Measurements from ENCODE around the gene RPTOR.
"Not testable (repeated sequence)": the region's sequence is repeated elsewhere in the genome, so short reads cannot be mapped to it uniquely, and the experiment has no call there.

The RPTOR gene

DNA sequence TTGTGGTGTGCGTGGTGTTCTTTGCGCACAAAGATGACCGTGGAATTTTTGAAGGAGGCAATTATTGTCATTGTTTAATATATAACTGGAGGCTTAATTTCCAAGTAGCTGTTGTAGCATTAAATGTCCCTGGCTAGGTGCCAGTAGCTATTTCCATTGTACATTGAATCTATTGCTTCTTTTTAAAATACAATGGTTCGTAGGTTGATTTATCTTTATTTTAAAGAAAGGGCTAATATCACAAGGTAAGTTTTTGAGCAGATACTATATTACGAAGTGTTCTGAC lies 127.1 kb downstream of the RPTOR start:
- DNase-seq: no peak

DNA sequence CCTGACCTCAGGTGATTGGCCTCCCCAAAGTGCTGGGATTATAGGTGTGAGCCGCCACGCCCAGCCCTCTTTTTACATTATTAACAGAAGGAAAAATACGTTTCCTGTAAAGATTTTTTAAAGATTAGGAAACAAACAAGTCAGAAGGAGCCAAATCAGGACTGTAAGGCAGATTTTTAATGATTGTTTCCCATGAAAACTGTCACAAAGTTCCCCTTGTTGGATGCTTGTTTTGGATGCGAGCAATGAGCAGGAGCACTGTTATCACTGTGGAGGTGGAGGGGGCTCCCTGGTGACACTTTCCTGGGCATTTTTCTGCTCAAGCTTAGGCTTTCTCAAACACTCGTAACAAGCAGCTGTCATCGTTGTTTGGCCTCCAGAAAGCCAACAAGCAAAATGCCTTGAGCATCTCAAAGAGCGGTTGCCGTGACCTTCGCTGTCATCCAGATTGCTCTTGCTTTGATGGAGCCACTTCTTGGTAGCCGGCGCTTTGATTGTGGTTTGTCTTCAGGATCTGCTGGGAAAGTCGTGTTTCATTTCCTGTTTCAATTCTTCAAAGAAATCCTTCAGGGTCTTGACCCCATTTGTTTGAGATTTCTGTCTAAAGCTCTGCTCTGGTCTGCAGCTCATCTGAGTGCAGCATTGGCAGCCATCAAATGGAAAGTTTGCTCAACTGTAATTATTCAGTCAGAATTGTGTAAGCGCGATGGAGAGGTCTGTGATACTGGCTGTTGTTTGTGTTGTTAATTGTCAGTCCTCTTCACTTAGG lies 128.7 kb downstream of the RPTOR start:
- peak; percentile 21 for DNase-seq

DNA sequence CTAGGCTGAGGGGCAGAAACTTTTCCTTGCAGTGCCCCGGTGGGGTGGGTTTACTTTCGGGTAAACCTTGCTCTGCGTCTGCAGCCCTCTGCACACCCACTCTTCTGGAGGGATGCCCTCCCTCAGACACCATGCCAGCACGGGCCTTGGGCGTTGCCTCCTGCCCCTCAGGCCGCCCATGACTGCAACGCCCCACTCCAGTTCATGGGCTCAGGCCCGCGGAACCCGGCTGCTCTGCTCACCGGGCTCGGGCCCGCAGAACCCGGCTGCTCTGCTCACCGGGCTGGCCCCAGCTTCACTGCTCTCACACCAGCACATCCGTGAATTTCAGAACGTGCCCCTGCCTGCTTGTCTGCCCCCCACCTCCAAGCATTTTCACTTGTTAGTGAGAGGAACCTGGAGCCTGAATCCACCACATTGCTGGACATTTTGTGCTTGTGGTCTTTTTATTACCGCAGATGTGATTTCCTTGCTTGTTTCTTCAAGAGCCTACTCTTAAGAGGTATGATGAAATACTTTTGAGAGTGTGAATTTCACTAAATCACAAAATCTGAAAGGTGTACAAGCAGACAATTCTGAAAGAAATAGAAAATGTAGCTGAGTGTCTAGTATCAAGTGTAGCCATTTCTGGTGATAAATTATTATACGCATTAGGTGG lies 130.9 kb downstream of the RPTOR start:
- no peak for DNase-seq

DNA sequence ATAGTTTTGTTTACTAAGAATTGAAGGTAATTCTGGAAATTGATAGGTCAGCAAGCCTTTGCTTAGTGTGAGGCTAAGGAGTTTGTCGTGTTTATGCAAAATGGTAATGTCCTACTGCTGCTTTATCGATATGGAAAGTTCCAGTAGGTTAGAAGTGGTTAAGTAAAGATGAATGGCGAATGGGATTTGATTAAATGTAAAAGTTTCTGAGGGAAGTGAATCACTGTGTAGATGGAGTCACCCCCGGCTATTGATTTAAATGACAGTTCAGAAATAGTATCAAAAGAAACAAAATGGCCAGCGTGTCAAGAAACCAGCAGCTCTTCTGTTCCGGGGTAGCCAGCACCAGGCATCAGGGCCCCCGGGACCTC lies 131.4 kb downstream of the RPTOR start:
- DNase-seq: no peak

DNA sequence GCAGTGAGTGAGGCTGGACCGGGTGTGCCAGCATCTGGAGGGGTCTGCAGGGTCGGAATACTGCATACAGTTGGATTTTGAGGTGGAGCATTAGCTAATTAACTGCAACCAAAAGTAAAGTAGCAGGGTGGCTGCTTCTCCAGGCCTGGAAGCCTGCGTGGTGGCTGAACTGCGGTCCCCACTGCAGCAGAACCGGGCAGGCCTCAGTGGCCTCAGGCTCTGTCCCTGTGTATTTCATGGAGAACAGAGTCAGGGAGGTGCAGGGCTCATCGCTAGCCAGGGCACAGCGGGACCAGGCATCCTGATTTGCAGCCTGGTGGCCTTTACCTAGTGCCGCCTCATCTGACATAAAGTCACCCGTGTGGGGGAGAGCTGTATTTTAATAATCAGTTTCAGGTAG lies 131.9 kb downstream of the RPTOR start:
- DNase-seq: no peak

DNA sequence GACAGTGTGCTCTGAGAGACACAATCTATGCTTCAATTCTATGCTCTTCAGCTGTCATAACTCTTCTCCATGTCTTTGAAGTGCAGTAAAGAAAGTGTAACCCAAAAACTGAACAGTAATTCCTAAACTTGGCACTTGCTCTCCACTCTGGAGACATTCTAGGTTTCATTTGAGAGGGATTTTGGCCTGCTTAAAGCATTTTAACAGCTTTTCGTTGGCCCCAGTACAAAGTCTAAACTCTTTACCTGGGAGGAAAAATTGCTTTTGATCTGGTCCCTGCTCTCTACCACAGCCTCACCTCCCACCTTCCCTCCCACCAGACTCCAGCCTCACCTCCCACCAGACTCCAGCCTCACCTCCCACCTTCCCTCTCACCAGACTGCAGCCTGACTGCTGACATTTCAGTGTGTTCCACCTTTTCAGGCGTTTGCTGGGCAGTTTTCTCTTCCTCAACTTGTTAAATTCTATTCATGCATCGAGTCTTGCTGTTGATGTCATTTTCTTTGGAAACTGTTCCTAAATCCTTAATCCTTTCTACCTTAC lies 132.6 kb downstream of the RPTOR start:
- DNase-seq: no peak

DNA sequence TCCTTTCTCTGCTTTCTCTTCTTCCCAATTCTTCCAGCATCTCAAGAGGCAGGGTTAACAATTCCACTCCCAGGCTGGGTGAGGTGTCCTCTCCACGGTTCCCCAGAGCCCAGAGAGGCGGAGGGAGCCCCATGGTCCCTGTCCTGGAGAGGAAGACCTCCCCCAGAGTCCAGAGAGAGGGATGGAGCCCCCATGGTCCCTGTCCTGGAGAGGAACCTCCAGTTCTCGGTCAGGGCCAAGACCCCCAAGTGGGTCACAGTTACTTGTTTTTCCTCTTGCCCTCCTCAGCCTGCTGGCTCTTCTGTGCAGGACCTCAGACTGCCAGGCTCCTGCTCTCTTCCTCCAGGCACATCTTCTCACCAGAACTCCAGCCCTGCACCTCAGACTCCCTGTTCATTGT lies 135.2 kb downstream of the RPTOR start:
- no peak for DNase-seq

DNA sequence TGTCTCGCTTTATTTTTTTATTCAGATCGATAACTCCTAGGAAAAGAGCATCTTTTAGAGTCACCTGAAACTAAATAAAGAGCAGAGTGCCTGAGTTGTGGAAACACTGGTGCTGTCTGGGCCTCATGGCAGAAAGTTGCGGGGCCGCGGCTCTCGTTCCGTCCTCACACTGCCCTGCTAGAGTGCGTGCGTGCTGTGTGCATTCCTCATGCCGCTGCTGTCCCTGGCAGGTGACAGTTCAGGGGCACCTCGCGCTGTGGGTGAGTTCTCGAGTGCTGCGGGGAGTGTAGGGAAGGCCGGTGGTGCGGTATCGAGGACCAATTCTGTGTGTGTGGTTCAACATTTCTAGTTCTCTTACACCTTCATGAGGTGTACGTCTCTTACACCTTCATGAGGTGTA lies 136.6 kb downstream of the RPTOR start:
- no peak for DNase-seq

DNA sequence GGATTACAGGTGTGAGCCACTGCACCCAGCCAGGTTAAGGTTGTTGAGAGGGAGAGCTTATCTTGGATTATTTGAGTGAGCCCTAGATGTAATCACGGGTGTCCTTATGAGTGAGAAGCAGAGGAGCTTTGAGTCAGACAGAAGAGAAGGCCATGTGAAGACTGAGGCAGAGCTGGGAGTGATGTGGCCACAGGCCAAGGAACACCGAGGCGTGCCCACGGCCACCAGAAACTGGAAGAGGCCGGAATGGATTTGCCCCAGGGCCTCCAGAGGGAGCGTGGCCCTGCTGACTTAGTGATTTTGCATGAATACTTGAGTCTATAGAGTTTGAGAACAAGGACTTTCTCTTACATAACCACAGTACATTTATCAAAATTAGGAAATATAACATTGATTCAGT lies 137.7 kb downstream of the RPTOR start:
- DNase-seq: no peak

DNA sequence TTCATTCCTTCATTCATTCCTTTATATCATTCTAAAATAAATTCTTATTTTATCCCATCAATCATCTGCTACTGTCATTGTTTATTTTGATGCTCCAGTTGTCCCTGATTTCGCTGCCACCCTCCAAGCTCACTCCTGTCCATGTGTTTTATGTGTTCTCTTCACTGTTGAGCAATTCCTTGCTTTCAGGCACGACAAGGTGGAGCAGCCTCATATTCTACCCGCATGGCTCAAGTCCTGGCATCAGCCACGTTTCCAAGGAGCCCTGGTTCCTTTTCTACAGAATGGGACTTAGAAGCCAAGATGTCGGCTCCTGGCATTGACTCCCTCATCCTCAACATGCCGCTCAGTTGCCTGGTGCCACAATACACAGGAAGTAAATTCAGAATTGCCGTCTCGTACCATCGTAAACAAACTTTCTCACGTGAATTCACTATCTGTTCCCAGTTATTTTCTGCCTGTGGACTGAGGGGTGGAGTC lies 139.0 kb downstream of the RPTOR start:
- no peak for DNase-seq

DNA sequence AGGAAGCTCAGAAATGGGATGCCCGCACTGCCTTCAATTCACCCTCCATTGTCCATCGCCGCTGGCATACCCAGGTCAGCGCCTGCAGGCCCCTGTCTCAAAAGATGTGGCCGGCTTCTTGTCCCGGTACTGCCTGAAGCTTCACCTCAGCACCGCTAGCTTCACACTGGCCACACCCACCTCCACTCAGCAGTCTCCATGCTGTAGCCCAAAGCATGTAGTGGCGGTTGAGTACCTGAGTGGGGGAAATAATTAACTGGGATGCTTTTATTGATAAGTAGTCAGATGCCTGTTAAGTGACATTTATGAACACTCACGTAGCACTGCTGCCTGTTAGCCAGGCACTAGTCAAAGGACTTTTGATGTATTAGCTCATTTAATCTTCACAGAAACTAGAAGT lies 143.2 kb downstream of the RPTOR start:
- no peak for DNase-seq

DNA sequence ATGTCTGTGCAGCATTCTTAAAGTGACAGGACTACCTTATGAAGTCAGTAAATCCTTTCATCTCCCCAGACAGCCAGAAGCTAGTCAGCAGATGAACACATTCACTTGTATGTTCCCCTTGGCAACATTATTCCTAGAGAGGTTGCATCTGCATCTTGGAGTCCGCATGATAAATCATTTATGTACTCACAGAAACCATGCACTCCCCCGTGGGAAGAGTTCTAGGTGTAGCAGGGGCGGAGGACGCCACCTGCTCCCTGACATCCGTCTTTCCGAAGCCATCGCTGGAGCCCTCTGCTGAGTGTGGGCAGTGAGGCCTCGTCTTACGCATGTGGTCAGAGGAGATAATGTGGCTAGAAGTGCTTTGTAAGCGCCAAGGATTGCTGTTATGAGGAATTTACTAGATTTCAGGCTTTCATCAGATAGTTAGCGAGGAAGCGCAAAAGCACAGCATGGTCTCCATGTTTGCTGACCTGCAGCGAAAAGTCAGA lies 144.5 kb downstream of the RPTOR start:
- no peak for DNase-seq

DNA sequence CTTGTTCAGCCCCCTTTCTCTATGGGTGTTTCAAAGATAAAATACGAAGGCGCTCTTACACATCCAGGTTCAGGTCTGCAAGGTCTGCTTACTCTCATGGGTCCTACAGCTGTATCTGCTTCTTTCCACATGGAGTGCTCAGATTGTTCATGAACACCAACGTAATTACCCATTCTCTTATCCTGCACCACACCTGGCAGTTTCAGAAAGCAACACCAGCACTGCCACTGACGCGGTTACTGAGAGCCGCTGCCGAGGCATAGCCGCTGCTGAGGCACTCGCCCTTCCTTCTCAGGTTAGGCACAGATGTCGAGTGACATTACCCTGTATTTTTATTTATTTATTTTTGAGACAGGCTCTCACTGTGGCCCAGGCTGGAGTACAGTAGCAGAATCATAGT lies 147.1 kb downstream of the RPTOR start:
- no peak for DNase-seq

DNA sequence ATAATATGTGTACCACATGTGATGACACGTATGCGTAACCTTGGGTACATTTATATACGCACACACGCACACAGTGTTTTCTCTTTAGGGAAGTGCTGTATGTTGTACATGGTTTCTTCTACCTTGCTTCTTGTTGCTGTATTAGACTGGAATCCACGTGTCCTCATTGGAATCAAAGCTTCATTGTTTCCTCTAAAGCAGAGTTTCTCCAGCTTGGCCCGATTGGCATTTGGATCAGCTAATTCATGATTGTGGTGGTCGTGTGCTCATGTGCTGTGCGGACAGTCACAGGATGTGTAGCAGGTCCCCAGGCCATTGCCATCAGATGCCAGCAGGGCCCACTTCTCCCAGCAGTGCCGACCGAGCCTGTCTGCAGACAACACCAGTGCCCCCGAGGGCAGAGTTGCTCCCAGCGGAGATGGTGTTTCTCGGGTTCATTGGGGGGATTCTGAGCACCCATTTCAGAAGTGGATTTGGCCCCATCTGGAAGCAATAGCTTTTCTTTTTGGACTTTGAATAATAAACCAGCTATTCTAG lies 148.4 kb downstream of the RPTOR start:
- no peak for DNase-seq

DNA sequence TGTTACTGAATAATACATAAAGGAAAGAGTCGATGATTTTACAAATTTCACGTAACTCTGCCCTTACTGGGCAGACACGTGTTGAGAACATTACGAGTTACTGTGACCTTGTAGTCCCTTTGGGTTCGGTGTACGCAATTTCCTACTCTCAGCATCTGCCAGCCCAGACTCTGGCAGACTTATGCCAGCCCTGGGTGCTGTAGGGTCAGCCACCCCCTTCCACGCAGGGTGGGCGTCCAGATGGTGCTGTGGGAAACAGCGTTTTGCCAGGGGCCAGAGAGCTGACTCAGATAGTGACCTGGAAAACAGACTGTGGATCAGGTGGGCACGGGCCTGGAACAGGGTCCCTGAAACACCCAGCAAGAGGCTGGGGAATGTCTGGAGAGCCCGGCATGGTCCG lies 148.9 kb downstream of the RPTOR start:
- no peak for DNase-seq

DNA sequence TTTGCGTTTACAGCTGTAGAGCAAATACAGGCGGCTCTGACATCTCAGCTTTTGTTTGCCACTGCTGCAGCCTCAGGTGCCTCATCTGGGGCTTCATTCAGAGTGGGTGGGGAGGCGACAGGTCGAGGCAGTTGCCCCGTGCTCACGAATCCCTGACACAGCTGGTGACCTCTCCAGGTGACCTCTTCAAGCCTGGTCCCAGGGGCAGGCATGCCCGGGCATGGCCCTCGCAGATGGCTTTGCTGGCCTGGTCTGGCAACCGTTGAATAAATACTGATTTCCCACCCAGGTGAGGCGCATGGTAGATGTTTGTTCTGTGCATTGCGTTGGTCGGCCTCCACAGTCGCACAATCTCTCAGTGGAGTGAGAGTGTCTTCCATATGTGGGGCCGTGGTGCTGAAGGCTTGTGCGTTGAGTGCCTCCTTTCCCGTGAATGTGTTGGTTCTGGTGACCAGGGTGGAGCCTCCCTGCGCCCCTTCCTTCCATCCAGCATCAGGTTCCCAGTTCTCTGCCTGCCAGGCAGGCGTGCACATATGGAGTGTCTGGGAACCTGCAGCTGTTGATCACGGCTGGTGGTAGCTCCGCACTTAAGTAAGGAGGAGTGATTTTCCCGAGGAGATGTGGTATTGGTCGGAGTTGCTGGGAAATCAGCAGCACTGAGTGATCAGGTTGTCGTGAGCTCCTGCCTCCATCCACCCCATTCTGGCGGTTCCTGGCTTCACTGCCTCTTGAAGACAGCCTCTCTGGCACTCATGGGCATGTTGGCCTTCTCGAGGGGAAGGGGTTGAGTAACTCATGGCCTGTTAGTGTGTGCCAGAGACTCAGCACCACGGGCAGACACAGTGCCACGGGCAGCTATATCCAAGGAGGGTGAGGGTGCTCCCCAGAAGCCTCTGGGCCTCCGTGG lies 149.7 kb downstream of the RPTOR start:
- no peak for DNase-seq

DNA sequence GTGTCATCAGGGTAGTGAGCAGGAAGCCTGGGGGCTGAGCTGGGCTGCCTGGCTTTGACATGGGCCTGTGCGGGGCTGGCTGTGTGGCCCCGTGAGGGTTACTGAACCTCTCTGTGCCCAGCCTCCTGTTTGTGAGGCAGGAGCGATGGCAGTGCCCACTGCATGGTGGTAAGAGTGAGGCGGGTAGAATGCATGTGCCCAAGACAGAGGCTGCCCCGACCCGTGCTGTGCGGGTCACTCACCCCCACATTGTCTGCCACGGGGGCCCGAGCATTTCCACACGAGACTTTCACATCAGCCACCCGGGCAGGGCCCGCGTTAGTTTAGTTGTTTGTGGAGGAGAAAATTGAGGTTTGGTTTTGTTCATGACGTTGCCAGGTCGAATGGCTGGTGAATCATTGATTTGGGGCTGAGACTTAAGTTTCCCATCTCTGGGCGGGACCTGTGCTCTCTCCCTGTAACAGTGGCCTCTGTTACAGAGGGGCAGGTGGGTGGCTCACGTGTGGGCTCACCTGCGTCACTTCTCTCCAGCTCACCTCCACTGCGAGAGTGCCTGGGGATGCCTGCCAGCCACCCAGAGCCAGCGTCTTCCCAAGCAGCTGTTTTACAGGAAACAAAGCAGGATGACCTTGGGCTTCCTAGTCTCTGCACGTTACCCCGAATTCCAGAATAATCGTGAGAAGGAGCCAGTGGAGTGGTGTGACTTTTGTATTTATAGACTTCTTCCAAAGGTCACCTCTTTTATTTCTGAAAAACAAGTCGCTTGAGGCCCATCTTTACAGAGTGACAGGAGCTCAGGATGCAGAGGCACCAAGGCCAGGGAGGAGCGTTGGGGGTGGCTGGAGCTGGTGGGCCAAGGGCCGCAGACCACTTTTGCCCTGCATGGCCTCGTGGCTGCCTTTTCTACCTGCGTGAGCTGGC lies 150.6 kb downstream of the RPTOR start:
- no peak for DNase-seq

DNA sequence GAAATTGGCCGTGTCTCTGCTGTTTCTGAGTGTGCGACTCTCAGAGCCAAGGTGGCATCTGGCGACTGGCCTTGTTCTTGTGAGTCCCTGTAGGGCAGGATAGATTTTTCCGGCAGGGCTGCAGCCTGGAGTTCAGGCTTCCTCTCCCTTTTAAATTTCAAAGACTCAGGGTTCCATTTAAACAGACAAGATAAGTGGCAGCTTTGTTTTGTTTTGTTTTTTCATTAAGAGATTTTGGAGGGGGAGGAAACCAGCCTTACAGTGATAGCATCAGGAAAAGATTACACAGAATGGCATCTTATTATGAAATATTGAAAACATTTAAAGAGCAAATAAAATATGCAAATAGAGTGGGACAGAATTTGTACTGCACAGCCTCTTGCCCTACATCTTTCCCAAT lies 151.3 kb downstream of the RPTOR start:
- DNase-seq: no peak

DNA sequence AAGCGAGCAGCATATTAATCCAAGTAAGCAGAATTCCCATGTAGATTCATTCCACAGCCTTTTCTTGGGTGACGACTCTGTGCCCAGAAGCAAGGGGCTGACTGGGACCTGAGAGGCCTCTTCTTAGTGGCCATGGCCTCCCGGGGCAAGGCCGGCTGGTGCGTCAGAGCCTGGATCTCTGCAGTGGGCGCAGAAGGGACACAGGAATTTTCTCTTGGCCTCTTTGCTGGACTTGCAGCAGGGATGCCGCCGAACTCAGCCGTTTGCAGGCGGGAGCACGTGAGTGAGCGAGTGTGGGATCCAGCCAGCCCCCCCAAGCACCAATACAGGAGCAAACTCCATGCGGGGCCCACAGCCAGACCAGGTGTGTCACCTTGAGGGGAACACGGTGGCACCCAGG lies 151.8 kb downstream of the RPTOR start:
- no peak for DNase-seq

DNA sequence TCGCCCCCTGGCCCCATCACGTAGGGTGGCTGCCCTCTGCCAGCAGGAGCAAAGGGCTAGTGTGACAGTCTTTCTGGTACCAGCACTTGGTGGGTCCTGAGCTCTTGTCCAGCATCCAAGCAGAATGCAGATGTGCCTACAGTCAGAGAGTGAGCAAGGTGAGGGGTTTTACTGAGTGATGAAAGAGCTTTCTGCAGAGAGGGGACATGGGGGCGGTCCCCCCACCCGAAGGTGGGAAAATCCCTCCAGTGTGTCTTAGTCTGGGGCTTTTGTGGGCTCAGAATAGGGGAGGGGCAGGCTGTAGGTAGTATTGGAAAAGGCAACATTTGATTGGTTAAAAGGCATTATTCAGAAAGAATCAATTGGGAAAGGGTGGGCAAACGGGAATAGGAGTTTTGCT lies 152.3 kb downstream of the RPTOR start:
- no peak for DNase-seq

DNA sequence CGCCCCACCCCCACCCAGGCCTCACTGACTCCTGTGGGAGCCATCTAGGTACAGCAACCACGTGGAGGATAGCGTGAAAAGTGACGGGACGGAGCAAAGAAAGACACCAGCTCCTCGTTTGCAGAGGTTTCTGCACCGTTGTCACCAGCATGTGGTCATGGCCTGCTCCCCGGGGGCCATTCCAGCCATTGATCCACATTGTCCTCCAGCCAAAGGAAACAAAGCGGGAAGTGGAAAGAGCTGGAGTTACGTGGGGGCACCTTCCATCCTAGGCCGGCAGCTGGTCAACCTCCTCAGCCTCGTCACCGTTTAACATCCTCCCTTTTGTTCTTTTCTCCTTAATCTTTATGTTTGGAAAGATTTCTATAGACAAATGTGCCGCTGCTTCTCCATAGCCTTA lies 153.7 kb downstream of the RPTOR start:
- DNase-seq: no peak

DNA sequence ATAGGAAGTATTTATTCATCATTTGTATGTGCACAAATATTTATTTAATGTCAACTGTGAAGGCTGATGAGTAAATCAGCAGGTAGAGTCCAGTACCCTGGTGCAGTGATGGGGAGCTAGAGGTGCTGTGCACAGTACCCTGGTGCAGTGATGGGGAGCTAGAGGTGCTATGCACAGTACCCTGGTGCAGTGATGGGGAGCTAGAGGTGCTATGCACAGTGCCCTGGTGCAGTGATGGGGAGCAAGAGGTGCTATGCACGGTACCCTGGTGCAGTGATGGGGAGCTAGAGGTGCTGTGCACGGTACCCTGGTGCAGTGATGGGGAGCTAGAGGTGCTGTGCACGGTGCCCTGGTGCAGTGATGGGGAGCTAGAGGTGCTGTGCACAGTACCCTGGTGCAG lies 154.6 kb downstream of the RPTOR start:
- DNase-seq: not testable (repeated sequence)

Data from CD4-positive, alpha-beta T cell treated with Interleukin-21 for 1 hour (primary cell).